Measurements from ENCODE around the gene LILRA2.

LILRA2 gene

DNA sequence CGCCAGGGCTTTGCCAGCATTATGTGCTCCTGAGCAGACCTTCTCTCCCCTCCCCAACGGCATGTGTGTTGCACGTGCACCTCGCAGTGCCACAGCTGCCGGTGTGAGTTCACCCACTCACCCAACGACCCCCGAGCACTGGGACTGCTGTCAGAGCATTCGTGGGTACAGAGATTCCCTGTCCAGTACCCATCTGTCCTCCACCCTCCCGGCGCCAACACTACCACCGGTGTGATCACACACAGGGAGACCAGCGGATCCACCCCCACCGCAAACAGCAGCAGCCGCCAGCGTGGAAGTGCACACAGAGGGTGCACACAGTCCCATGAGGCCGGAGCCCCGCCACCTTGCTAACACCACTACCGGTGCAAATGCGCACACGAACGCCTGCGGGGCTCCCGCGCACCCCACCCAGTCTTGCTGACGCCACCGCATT is 35.8 kb downstream of the LILRA2 start:
- TF ChIP-seq SIN3A (IDR thresholded peaks at IDR 0.05; ENCODE audit: borderline replicate concordance, insufficient read depth, low read length), result no peak
- TF ChIP-seq FOXP2 (optimal IDR thresholded peaks at IDR 0.05; ENCODE audit: borderline replicate concordance, extremely low read depth, extremely low read length, insufficient read depth), result no peak
- TF ChIP-seq POLR2AphosphoS5 (IDR thresholded peaks at IDR 0.05; ENCODE audit: low read depth, low read length), result no peak
- no peak for TF ChIP-seq TAF1 (IDR thresholded peaks at IDR 0.05; ENCODE audit: borderline replicate concordance, insufficient read depth, low read length)
- TF ChIP-seq, protein P1, sequence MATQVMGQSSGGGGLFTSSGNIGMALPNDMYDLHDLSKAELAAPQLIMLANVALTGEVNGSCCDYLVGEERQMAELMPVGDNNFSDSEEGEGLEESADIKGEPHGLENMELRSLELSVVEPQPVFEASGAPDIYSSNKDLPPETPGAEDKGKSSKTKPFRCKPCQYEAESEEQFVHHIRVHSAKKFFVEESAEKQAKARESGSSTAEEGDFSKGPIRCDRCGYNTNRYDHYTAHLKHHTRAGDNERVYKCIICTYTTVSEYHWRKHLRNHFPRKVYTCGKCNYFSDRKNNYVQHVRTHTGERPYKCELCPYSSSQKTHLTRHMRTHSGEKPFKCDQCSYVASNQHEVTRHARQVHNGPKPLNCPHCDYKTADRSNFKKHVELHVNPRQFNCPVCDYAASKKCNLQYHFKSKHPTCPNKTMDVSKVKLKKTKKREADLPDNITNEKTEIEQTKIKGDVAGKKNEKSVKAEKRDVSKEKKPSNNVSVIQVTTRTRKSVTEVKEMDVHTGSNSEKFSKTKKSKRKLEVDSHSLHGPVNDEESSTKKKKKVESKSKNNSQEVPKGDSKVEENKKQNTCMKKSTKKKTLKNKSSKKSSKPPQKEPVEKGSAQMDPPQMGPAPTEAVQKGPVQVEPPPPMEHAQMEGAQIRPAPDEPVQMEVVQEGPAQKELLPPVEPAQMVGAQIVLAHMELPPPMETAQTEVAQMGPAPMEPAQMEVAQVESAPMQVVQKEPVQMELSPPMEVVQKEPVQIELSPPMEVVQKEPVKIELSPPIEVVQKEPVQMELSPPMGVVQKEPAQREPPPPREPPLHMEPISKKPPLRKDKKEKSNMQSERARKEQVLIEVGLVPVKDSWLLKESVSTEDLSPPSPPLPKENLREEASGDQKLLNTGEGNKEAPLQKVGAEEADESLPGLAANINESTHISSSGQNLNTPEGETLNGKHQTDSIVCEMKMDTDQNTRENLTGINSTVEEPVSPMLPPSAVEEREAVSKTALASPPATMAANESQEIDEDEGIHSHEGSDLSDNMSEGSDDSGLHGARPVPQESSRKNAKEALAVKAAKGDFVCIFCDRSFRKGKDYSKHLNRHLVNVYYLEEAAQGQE (IDR thresholded peaks at IDR 0.05; ENCODE audit: insufficient read depth in 1 of 2, low read depth in 2 of 2, low read length in 2 of 2), result no peak

DNA sequence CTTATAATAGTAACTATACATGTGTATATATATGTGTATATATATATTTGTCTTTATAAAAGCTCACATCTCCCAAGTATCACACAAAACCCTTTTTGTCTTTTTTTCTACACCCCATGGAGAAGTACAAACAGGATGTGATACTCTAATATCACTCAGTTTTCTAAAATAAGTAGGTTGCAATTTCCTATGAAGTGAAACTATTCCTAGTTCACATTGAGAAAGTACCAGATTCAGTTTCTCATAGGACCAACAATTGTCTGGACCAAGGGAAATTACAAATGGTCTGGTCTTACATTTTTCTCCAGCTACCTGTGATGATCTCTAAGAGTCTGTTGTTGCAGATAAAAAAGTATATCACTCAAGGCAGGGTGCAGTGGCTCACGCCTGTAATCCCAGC is 38.8 kb downstream of the LILRA2 start:
- TF ChIP-seq FOXP2 (optimal IDR thresholded peaks at IDR 0.05; ENCODE audit: borderline replicate concordance, extremely low read depth, extremely low read length, insufficient read depth), result no peak
- no peak for TF ChIP-seq SIN3A (IDR thresholded peaks at IDR 0.05; ENCODE audit: borderline replicate concordance, insufficient read depth, low read length)
- TF ChIP-seq TAF1 (IDR thresholded peaks at IDR 0.05; ENCODE audit: borderline replicate concordance, insufficient read depth, low read length), result no peak
- TF ChIP-seq, protein P1 (IDR thresholded peaks at IDR 0.05; ENCODE audit: insufficient read depth in 1 of 2, low read depth in 2 of 2, low read length in 2 of 2), result no peak
- no peak for TF ChIP-seq POLR2AphosphoS5 (IDR thresholded peaks at IDR 0.05; ENCODE audit: low read depth, low read length)

DNA sequence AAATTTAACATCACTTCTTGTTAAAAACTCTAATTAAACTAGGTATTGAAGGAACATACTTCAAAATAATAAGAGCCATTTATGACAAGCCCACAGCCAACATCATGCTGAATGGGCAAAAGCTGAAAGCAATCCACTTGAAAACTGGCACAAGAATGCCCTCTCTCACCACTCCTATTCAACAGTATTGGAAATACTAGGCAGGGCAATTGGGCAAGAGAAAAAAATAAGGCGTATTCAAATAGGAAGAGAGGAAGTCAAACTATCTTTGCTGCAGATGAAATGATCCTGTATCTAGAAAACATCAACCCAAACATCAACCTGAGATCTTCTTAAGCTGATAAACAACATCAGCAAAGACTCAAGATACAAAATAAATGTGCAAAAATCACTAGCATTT is 41.1 kb downstream of the LILRA2 start:
- TF ChIP-seq FOXP2 (optimal IDR thresholded peaks at IDR 0.05; ENCODE audit: borderline replicate concordance, extremely low read depth, extremely low read length, insufficient read depth) (no peak), POLR2AphosphoS5 (IDR thresholded peaks at IDR 0.05; ENCODE audit: low read depth, low read length) (no peak), SIN3A (IDR thresholded peaks at IDR 0.05; ENCODE audit: borderline replicate concordance, insufficient read depth, low read length) (no peak), TAF1 (IDR thresholded peaks at IDR 0.05; ENCODE audit: borderline replicate concordance, insufficient read depth, low read length) (no peak)
- TF ChIP-seq, protein P1 (IDR thresholded peaks at IDR 0.05; ENCODE audit: insufficient read depth in 1 of 2, low read depth in 2 of 2, low read length in 2 of 2), result no peak

DNA sequence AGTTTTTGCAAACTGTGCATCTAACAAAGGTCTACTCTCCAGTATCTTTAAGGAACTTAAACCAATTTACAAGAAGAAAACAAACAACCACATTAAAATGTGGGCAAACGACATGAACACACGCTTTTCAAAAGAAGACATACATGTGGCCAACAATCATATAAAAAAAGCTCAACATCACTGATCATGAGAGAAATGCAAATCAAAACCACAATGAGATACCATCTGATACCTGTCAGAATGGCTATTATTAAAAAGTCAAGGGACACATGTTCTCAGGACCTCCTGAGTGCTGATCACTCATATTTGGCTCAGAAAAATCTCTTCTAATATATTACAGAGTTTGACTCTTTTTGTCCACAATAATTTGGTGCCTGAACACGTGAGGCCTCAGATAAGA is 42.5 kb downstream of the LILRA2 start:
- TF ChIP-seq, protein P1 (IDR thresholded peaks at IDR 0.05; ENCODE audit: insufficient read depth in 1 of 2, low read depth in 2 of 2, low read length in 2 of 2), result no peak
- TF ChIP-seq POLR2AphosphoS5 (IDR thresholded peaks at IDR 0.05; ENCODE audit: low read depth, low read length) (no peak), SIN3A (IDR thresholded peaks at IDR 0.05; ENCODE audit: borderline replicate concordance, insufficient read depth, low read length) (no peak), FOXP2 (optimal IDR thresholded peaks at IDR 0.05; ENCODE audit: borderline replicate concordance, extremely low read depth, extremely low read length, insufficient read depth) (no peak), TAF1 (IDR thresholded peaks at IDR 0.05; ENCODE audit: borderline replicate concordance, insufficient read depth, low read length) (no peak)
